SJCRH30 (cell line): ENCODE data around the gene ACTR10. TPM values are rescaled to one million over a fixed set of nuclear protein-coding genes. Genes with fewer than 3 reads are reported as not detected.
"Not testable (repeated sequence)": the region's sequence is repeated elsewhere in the genome, so short reads cannot be mapped to it uniquely, and the experiment has no call there.

Source experiments
- DNase-seq, 2 experiments: peaks; one replicate each; pipeline ENCODE4 v3.0.0-alpha.2; 2015 to 2020
- H3K27ac ChIP-seq: fragments of 250-450 bp; sonication (Bioruptor Pico); 2 replicates; pipeline ENCODE4 v1.5.1; 2020; ENCODE audit warnings: mild to moderate bottlenecking, moderate library complexity
- H3K27me3 ChIP-seq: fragments of 250-450 bp; sonication (Bioruptor Pico); 2 replicates; pipeline ENCODE4 v1.5.1; 2020; ENCODE audit warnings: mild to moderate bottlenecking, moderate library complexity
- H3K36me3 ChIP-seq: fragments of 250-450 bp; sonication (Bioruptor Pico); 2 replicates; pipeline ENCODE4 v1.5.1; 2020; ENCODE audit warnings: mild to moderate bottlenecking, moderate library complexity
- H3K4me1 ChIP-seq: fragments of 250-450 bp; sonication (Bioruptor Pico); 2 replicates; pipeline ENCODE4 v1.5.1; 2020; ENCODE audit warnings: mild to moderate bottlenecking, moderate library complexity
- H3K4me3 ChIP-seq: fragments of 250-450 bp; sonication (Bioruptor Pico); 2 replicates; pipeline ENCODE4 v1.5.1; 2020; ENCODE audit warnings: mild to moderate bottlenecking, moderate library complexity
- H3K9me3 ChIP-seq: fragments of 250-450 bp; sonication (Bioruptor Pico); replicated peaks from 2 replicates; pipeline ENCODE4 v1.5.1; 2020; ENCODE audit warnings: mild to moderate bottlenecking, moderate library complexity
- total RNA-seq: library from RNA; depleted of rRNA; stranded (reverse); fragments of >200 nt; shearing (Covaris generic); gene quantifications from 2 replicates; pipeline ENCODE4 v1.2.3, GENCODE V29; 2014

The ACTR10 gene
- total RNA-seq, 1 experiment from 2014 or later, result 63.2 TPM

- Histone ChIP-seq H3K27me3 (no peaks in the 10 kb centered on the region), H3K4me3 (peak within 1 kb of the TSS; percentile 90), H3K4me1 (peaks cover 6% of the 10 kb centered on the region; the same call in 1 of the 2 replicates), H3K27ac (peak within 1 kb of the TSS; percentile 91), H3K9me3 (no peaks in the 10 kb centered on the region), H3K36me3 (peaks cover 3% of the 10 kb centered on the region; the same call in 1 of the 2 replicates)
- peak; percentile 96 to 97 for DNase-seq
These were observed 44.8 kb downstream of the ACTR10 start, which contains the start of gene PSMA3 for GRCh38 chr14:58244556-58245387. Gene PSMA3 (plus strand): TSS chr14:58244843. CDS start chr14:58244921, 78 bp downstream.

DNA sequence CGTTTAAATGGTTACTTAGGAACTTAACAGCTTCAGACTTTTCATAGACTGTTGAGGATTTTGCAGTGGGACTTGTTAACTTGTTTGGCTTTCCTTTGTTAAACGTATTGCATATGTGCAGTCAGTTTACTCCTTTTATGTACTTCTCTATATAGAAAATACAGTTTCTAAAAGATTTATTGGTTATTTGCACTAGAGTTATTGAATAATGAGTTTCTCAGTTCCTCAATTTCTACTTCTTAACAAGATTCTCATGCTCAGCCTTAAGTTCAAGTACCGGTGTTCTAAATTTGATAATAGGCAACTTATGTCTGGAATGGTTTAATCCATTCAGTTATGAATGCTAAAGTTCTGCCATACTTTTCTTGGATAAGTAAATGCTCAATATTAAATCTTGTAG lies 45.6 kb downstream of the ACTR10 start:
- Histone ChIP-seq H3K36me3 (peaks cover 5% of the 10 kb centered on the region; the same call in 1 of the 2 replicates), H3K4me1 (peaks cover 6% of the 10 kb centered on the region; the same call in 1 of the 2 replicates), H3K27me3 (no peaks in the 10 kb centered on the region), H3K27ac (peak overlapping the region; percentile 91), H3K4me3 (peak overlapping the region; percentile 90), H3K9me3 (no peaks in the 10 kb centered on the region)
- DNase-seq, result no peak

DNA sequence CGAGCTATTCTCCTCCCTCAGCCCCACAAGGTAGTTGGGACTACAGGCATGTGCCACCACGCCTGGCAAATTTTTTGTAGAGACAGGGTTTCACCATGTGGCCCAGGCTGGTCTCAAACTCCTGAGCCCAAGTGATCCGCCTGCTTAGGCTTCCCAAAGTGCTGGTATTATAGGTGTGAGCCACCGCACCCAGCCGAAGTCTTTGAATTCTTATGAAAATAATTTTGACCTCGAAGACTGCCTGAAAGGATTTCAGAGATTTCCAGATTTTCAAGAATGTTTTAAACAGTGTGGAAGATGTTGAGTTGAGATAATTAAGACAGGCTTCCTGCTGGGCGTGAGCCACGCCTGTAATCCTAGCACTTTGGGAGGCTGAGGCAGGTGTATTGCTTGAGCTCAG lies 49.7 kb downstream of the ACTR10 start:
- no peak for DNase-seq
- no peak overlapping the region for H3K4me3 ChIP-seq
- H3K9me3 ChIP-seq, result no peaks in the 10 kb centered on the region
- peaks cover 6% of the 10 kb centered on the region; the same call in 1 of the 2 replicates for H3K4me1 ChIP-seq
- H3K27me3 ChIP-seq, result no peaks in the 10 kb centered on the region
- H3K36me3 ChIP-seq, result peaks cover 31% of the 10 kb centered on the region
- no peak overlapping the region for H3K27ac ChIP-seq

- no peak overlapping the region for H3K27ac ChIP-seq
- no peaks in the 10 kb centered on the region for H3K9me3 ChIP-seq
- H3K36me3 ChIP-seq, result peaks cover 65% of the 10 kb centered on the region
- H3K27me3 ChIP-seq, result no peaks in the 10 kb centered on the region
- DNase-seq, result no peak
- H3K4me1 ChIP-seq, result no peaks in the 10 kb centered on the region
- no peak overlapping the region for H3K4me3 ChIP-seq
These were observed 58.2 kb downstream of the ACTR10 start for GRCh38 chr14:58258156-58258555.

GRCh38 chr14:58262005-58262404 lies 62.1 kb downstream of the ACTR10 start:
- H3K36me3 ChIP-seq, result peaks cover 84% of the 10 kb centered on the region

GRCh38 chr14:58265401-58265800 lies 65.5 kb downstream of the ACTR10 start:
- H3K36me3 ChIP-seq, result peaks cover 89% of the 10 kb centered on the region
- H3K4me3 ChIP-seq, result no peak overlapping the region
- DNase-seq, result no peak
- H3K9me3 ChIP-seq, result no peaks in the 10 kb centered on the region
- no peak overlapping the region for H3K27ac ChIP-seq
- no peaks in the 10 kb centered on the region for H3K27me3 ChIP-seq
- no peaks in the 10 kb centered on the region for H3K4me1 ChIP-seq

More at GRCh38 chr14:58262005-58262404, 62.1 kb downstream of the ACTR10 start:
- not testable (repeated sequence) for DNase-seq, H3K9me3 ChIP-seq, H3K27ac ChIP-seq, H3K4me3 ChIP-seq, H3K4me1 ChIP-seq, H3K27me3 ChIP-seq

DNA sequence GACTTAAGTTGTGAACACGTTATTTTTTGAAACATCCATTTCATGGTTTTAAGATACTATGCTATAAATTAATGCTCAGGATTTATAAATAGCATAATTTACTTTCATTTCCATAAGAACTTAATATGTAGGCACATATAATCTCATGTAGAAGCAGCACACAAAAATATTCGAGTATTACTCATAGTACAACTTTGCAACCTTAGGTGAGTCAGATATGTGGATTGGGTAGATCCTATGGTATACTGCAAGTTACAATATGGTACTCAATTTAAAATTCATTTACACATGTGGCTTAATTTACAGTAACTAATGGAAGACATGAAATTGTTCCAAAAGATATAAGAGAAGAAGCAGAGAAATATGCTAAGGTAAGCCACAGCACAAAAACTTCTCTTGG lies 70.7 kb downstream of the ACTR10 start:
- DNase-seq, result no peak
- H3K36me3 ChIP-seq, result peaks cover 84% of the 10 kb centered on the region
- H3K4me3 ChIP-seq, result no peak overlapping the region
- H3K9me3 ChIP-seq, result no peaks in the 10 kb centered on the region
- no peak overlapping the region for H3K27ac ChIP-seq
- H3K27me3 ChIP-seq, result no peaks in the 10 kb centered on the region
- no peaks in the 10 kb centered on the region for H3K4me1 ChIP-seq

DNA sequence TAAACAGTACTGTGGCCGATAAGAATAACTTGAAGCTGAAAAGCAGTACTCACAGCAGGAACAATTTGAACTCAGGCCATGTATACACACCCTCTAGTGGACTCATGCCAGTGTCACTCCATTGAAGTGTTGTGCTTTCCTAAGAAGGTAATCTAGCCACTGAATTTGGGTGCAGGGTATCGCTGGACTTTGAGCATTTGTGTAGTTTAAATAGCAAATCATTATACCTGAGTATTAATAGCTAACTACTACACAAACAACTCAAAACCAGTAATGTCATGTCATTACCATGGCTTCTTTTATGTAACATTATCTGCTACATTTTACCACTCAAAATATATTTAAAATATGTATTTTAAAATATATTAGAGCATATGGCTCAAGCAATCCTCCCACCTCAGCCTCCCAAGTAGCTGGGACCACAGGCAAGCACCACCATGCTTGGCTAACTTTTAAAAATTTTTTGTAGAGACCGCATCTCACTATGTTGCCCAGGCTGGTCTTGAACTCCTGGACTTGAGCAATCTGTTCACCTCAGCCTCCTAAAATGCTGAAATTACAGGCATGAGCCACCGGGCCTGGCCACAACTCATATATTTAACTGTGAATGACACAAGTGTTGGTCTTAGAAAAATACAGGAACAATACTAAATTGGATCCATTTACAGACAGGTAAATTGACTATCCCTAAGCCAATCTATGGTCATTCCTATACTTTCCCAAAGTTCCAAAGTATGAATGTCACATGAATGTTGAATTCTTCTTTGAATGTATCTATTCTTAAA lies 72.8 kb downstream of the ACTR10 start:
- H3K27ac ChIP-seq, result no peak overlapping the region
- H3K27me3 ChIP-seq, result no peaks in the 10 kb centered on the region
- no peaks in the 10 kb centered on the region for H3K4me1 ChIP-seq
- no peak for DNase-seq
- H3K36me3 ChIP-seq, result peaks cover 66% of the 10 kb centered on the region
- no peaks in the 10 kb centered on the region for H3K9me3 ChIP-seq
- H3K4me3 ChIP-seq, result no peak overlapping the region

DNA sequence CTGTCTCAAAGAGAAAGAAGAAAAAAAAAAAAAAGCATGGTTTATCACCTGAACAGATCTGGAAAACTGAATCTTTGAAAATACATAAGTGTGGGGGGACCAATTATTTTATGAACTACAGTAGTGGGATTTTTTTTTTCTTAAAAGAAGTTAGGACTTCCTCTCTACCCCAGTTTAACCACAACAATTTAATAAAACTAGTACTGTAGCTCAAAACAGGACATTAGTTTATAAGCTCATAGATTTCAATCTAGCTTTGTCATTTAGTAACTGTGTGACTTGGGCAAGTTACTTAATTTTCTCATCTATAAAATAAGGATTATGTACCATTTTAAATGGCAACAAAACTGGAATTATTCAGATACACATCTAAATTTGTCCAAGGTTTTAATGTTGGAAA lies 74.9 kb downstream of the ACTR10 start:
- H3K9me3 ChIP-seq, result no peaks in the 10 kb centered on the region
- peaks cover 54% of the 10 kb centered on the region for H3K36me3 ChIP-seq
- H3K27ac ChIP-seq, result no peak overlapping the region
- no peaks in the 10 kb centered on the region for H3K27me3 ChIP-seq
- DNase-seq, result no peak
- no peak overlapping the region for H3K4me3 ChIP-seq
- H3K4me1 ChIP-seq, result no peaks in the 10 kb centered on the region

DNA sequence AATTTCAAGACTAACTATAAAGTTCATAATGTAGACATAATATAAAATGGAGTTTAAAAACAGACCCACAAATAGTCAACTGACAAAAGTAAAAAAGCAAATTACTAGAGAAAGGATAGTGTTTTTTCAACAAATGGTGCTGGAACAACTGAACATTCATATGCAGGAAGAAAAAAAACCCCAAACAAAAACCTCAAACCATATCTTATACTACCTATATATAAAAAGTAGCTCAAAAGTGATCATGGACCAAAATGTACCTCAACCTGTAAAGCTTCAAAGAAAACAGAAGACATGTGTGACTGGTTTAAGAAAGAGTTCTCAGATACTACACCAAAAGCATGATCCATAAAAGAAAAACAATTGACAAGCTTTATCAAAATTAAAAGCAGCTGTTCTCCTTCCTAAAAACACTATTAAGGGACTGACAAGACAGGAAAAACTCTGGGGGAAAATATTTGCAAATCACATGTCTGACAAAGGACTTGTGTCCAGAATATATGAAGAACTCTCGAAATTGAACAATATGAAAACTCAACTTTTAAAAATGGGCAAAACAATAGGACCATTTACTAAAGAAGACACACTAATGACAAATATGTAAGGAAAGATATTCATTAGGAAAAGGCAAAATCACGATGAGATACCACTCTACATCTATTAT lies 75.7 kb downstream of the ACTR10 start:
- Histone ChIP-seq H3K9me3 (no peaks in the 10 kb centered on the region), H3K27me3 (no peaks in the 10 kb centered on the region), H3K36me3 (peaks cover 49% of the 10 kb centered on the region), H3K27ac (no peak overlapping the region), H3K4me1 (no peaks in the 10 kb centered on the region), H3K4me3 (no peak overlapping the region)
- DNase-seq, result no peak

GRCh38 chr14:58276208-58276607 lies 76.3 kb downstream of the ACTR10 start:
- H3K4me3 ChIP-seq, result no peak overlapping the region
- H3K27me3 ChIP-seq, result no peaks in the 10 kb centered on the region
- peaks cover 3% of the 10 kb centered on the region for H3K4me1 ChIP-seq
- DNase-seq, result no peak
- H3K36me3 ChIP-seq, result peaks cover 48% of the 10 kb centered on the region
- H3K9me3 ChIP-seq, result no peaks in the 10 kb centered on the region
- H3K27ac ChIP-seq, result no peak overlapping the region

DNA sequence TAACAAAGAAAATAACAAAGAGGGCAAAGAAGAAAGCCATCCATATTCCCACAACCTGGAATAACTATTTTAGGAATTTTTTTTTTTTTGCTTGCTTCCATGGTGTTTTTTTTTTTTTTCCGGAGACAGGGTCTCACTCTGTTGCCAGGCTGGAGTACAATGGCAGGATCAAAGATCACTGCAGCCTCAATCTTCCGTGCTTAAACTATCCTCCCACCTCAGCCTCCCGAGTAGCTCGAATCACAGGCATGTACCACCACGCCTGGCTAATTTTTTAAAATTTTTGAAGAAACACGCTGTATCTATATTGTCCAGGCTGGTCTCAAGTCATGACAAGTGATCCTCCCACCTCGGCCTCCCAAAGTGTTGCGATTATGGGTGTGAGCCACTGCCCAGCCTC lies 78.2 kb downstream of the ACTR10 start:
- Histone ChIP-seq H3K4me3 (no peak overlapping the region), H3K36me3 (peaks cover 32% of the 10 kb centered on the region), H3K27ac (no peak overlapping the region), H3K27me3 (no peaks in the 10 kb centered on the region), H3K4me1 (peaks cover 4% of the 10 kb centered on the region), H3K9me3 (no peaks in the 10 kb centered on the region)
- no peak for DNase-seq

- H3K4me1 ChIP-seq, result peaks cover 4% of the 10 kb centered on the region
- no peaks in the 10 kb centered on the region for H3K27me3 ChIP-seq
- no peak overlapping the region for H3K4me3 ChIP-seq
- H3K36me3 ChIP-seq, result peaks cover 49% of the 10 kb centered on the region
- H3K27ac ChIP-seq, result no peak overlapping the region
- DNase-seq, result peak in 1 of 2 experiments; percentile 11
- H3K9me3 ChIP-seq, result no peaks in the 10 kb centered on the region
These were observed 81.2 kb downstream of the ACTR10 start for GRCh38 chr14:58280954-58281787.

GRCh38 chr14:58281969-58282368 lies 82.0 kb downstream of the ACTR10 start:
- no peak overlapping the region for H3K27ac ChIP-seq
- H3K36me3 ChIP-seq, result peaks cover 54% of the 10 kb centered on the region
- H3K27me3 ChIP-seq, result no peaks in the 10 kb centered on the region
- no peaks in the 10 kb centered on the region for H3K9me3 ChIP-seq
- H3K4me1 ChIP-seq, result peaks cover 4% of the 10 kb centered on the region
- H3K4me3 ChIP-seq, result no peak overlapping the region
- DNase-seq, result no peak
